GM23338 (cell line): ENCODE data around the gene TIMP3. TPM values are rescaled to one million over a fixed set of nuclear protein-coding genes. Genes with fewer than 3 reads are reported as not detected.
"Not testable (repeated sequence)": the region's sequence is repeated elsewhere in the genome, so short reads cannot be mapped to it uniquely, and the experiment has no call there.

Experiments
- ATAC-seq: fragments of 200-7000 bp; cut with Tn5 transposase; 3 replicates; pipeline ENCODE4 v1.9.1; 2020
- DNase-seq: peaks from one replicate; pipeline ENCODE4 v3.0.0-alpha.2; 2015; ENCODE audit warnings: low spot score
- H2AFZ ChIP-seq: fragments of 200-600 bp; sonication (generic); 2 replicates; pipeline ENCODE4 v1.8.0; 2016; ENCODE audit warnings: antibody characterized with exemption, mild to moderate bottlenecking, moderate library complexity
- H3F3A ChIP-seq: fragments of 200-600 bp; sonication (generic); replicated peaks from 2 replicates; pipeline ENCODE4 v1.8.0; 2017; ENCODE audit warnings: antibody characterized with exemption, mixed run types, low read depth
- H3K27ac ChIP-seq: fragments of 200-600 bp; sonication (generic); 2 replicates; pipeline ENCODE4 v1.6.1; 2016; ENCODE audit warnings: low read depth
- H3K27me3 ChIP-seq: fragments of 200-600 bp; sonication (generic); 2 replicates; pipeline ENCODE4 v1.8.0; 2016; ENCODE audit warnings: mild to moderate bottlenecking, mixed run types, moderate library complexity; ENCODE audit not compliant: insufficient read depth
- H3K36me3 ChIP-seq: fragments of 200-600 bp; sonication (generic); 2 replicates; pipeline ENCODE4 v1.8.0; 2016; ENCODE audit warnings: mild to moderate bottlenecking; ENCODE audit not compliant: insufficient read depth
- H3K4me1 ChIP-seq: fragments of 200-600 bp; sonication (generic); 2 replicates; pipeline ENCODE4 v1.8.0; 2016; ENCODE audit warnings: mild to moderate bottlenecking, moderate library complexity; ENCODE audit not compliant: insufficient read depth
- H3K4me2 ChIP-seq: fragments of 200-600 bp; sonication (generic); 2 replicates; pipeline ENCODE4 v1.7.1; 2017; ENCODE audit warnings: mixed run types
- H3K4me3 ChIP-seq: fragments of 200-600 bp; sonication (generic); 2 replicates; pipeline ENCODE4 v1.6.1; 2016; ENCODE audit warnings: mixed run types
- H3K79me2 ChIP-seq: fragments of 200-600 bp; sonication (generic); replicated peaks from 2 replicates; pipeline ENCODE4 v1.8.0; 2017; ENCODE audit warnings: mild to moderate bottlenecking; ENCODE audit not compliant: insufficient read depth
- H3K9me2 ChIP-seq: fragments of 200-600 bp; sonication (generic); 2 replicates; pipeline ENCODE4 v1.8.0; 2017; ENCODE audit not compliant: insufficient read depth
- H4K20me1 ChIP-seq: fragments of 200-600 bp; sonication (generic); replicated peaks from 2 replicates; pipeline ENCODE4 v1.8.0; 2017; ENCODE audit warnings: mild to moderate bottlenecking; ENCODE audit not compliant: insufficient read depth
- H3K27ac Mint-ChIP-seq: 2 replicates; pipeline ENCODE4 v1.8.0; 2020; ENCODE audit warnings: inconsistent platforms, mild to moderate bottlenecking, moderate library complexity, mixed read lengths
- H3K27me3 Mint-ChIP-seq: 3 replicates; pipeline ENCODE4 v1.8.0; 2022; ENCODE audit warnings: low read depth, mild to moderate bottlenecking, moderate library complexity, mixed read lengths, inconsistent platforms; ENCODE audit not compliant: insufficient read depth, poor library complexity
- H3K36me3 Mint-ChIP-seq: 3 replicates; pipeline ENCODE4 v1.8.0; 2021; ENCODE audit warnings: low read depth, mild to moderate bottlenecking, inconsistent platforms, moderate library complexity, mixed read lengths
- H3K4me1 Mint-ChIP-seq: 3 replicates; pipeline ENCODE4 v1.8.0; 2020; ENCODE audit warnings: mild to moderate bottlenecking, inconsistent platforms, mixed read lengths
- H3K4me3 Mint-ChIP-seq: 3 replicates; pipeline ENCODE4 v1.8.0; 2021; ENCODE audit warnings: moderate library complexity, mild to moderate bottlenecking, inconsistent platforms, mixed read lengths
- H3K9me3 Mint-ChIP-seq: 3 replicates; pipeline ENCODE4 v1.8.0; 2020; ENCODE audit warnings: moderate library complexity, mild to moderate bottlenecking, inconsistent platforms, mixed read lengths
- CREB1 ChIP-seq: fragments of 250-450 bp; sonication (Bioruptor Pico); IDR thresholded peaks from 2 replicates; pipeline ENCODE4 v1.5.0; 2020; ENCODE audit warnings: low read depth, mild to moderate bottlenecking, moderate library complexity
- EZH2 ChIP-seq: fragments of 200-600 bp; sonication (generic); IDR thresholded peaks from one replicate; pipeline ENCODE4 v1.8.0; 2017; ENCODE audit warnings: antibody characterized with exemption, mild to moderate bottlenecking, low read depth; ENCODE audit not compliant: unreplicated experiment
- EZH2phosphoT487 ChIP-seq: fragments of 200-600 bp; sonication (generic); IDR thresholded peaks from one replicate; pipeline ENCODE4 v1.8.1; 2018; ENCODE audit warnings: antibody characterized with exemption; ENCODE audit not compliant: unreplicated experiment
- JUNB ChIP-seq: IDR thresholded peaks from one replicate; pipeline ENCODE4 v1.6.1; 2016; ENCODE audit warnings: antibody characterized with exemption; ENCODE audit not compliant: unreplicated experiment
- NANOG ChIP-seq: IDR thresholded peaks from 2 replicates; pipeline ENCODE4 v1.6.1; 2016; ENCODE audit warnings: antibody characterized with exemption, borderline replicate concordance
- ZNF331 ChIP-seq: fragments of 250-450 bp; sonication (Bioruptor Pico); IDR thresholded peaks from 2 replicates; pipeline ENCODE4 v1.5.0; 2020; ENCODE audit warnings: low read depth, mild to moderate bottlenecking, moderate library complexity
- polyA plus RNA-seq: library from polyadenylated mRNA; unstranded; fragments of >200 nt; fragmentation: Nextera tagmentation; extraction: Ambion mirVana; gene quantifications from 2 replicates; pipeline ENCODE4 v1.2.1, GENCODE V29; 2016
- total RNA-seq: library from RNA; depleted of rRNA; stranded (reverse); fragments of >200 nt; shearing (Covaris generic); gene quantifications from 2 replicates; pipeline ENCODE4 v1.2.3, GENCODE V29; 2014
- TF ChIP-seq, protein P1 (sequence below): fragments of 250-450 bp; sonication (Bioruptor Pico); IDR thresholded peaks from 2 replicates; pipeline ENCODE4 v1.5.0; 2020; ENCODE audit warnings: mild to moderate bottlenecking, moderate library complexity

Gene TIMP3
- total and polyA plus RNA-seq, 2 experiments from 2014 or later = 1.4 to 4.3 TPM

DNA sequence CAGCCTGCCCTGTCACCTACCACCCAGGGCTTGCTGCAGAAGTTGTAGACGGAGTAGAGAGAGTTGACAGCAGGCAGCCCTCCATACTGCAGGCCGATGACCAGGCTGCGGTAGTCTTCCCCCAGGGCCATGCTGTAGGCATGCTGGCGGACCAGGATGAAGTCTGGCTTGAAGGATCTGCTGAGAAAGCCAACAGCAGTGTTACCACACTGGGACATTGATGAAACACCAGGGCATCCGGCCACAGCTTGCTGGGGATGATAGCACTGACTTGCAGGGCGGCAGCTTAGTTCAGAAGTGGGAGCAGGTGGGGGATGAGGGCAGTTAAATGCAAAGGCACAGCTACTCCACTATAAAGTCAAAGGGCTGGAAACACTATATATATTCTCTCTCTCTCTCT lies 67.4 kb downstream of the TIMP3 start:
- Histone ChIP-seq H3K4me2 (no peak overlapping the region), H3K27me3 (no peaks in the 10 kb centered on the region), H3K79me2 (no peaks in the 10 kb centered on the region), H3K27ac (no peak overlapping the region), H3K4me1 (no peaks in the 10 kb centered on the region), H3K36me3 (peaks cover 7% of the 10 kb centered on the region; the same call in 1 of the 2 replicates), H4K20me1 (no peaks in the 10 kb centered on the region; the same call in none of the 2 replicates), H3K9me2 (no peaks in the 10 kb centered on the region; the same call in 1 of the 2 replicates), H3F3A (no peaks in the 10 kb centered on the region), H3K4me3 (no peak overlapping the region), H2AFZ (no peak overlapping the region)
- Mint-ChIP-seq H3K4me1 (peaks cover 3% of the 10 kb centered on the region; the same call in 1 of the 3 replicates), H3K27me3 (no peaks in the 10 kb centered on the region), H3K4me3 (no peak overlapping the region), H3K27ac (no peak overlapping the region), H3K36me3 (peaks cover 6% of the 10 kb centered on the region; the same call in 1 of the 3 replicates), H3K9me3 (no peaks in the 10 kb centered on the region)
- ATAC-seq = no peak
- TF ChIP-seq EZH2 (no peak), ZNF331 (CRISPR knock-in tag) (no peak)
- DNase-seq = no peak

DNA sequence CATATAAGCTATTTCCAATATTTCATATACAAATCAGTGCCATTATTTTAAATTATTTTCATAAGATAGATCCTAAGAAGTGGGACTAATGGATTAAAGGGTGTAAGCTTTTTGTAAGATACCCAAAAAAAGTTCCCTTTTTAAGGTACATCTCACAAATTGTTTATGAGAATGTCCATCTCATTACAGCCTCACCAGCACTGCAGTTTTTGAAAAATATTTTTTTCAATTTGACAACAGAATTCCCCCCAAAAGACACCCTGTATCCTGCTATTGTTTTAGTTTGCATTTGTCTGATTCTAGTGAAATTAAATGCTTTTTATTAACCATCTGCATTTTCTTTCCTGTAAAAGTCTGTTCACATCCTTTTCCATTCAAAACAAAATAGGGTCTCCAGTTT lies 69.0 kb downstream of the TIMP3 start:
- Mint-ChIP-seq H3K36me3 (peaks cover 2% of the 10 kb centered on the region; the same call in 1 of the 3 replicates), H3K27ac (no peak overlapping the region), H3K9me3 (no peaks in the 10 kb centered on the region), H3K4me1 (no peaks in the 10 kb centered on the region), H3K27me3 (no peaks in the 10 kb centered on the region), H3K4me3 (no peak overlapping the region)
- H3K9me2 ChIP-seq = no peaks in the 10 kb centered on the region; the same call in 1 of the 2 replicates
- no peak overlapping the region for H2AFZ ChIP-seq
- H4K20me1 ChIP-seq = peaks cover 2% of the 10 kb centered on the region
- H3K27me3 ChIP-seq = no peaks in the 10 kb centered on the region
- TF ChIP-seq EZH2phosphoT487 = no peak
- TF ChIP-seq NANOG = no peak
- H3K4me3 ChIP-seq = no peak overlapping the region
- no peaks in the 10 kb centered on the region for H3K79me2 ChIP-seq
- no peaks in the 10 kb centered on the region for H3K36me3 ChIP-seq
- ATAC-seq (no peak), DNase-seq (no peak)
- H3K4me2 ChIP-seq = no peak overlapping the region
- no peak overlapping the region for H3K27ac ChIP-seq
- no peaks in the 10 kb centered on the region for H3F3A ChIP-seq
- no peaks in the 10 kb centered on the region for H3K4me1 ChIP-seq

DNA sequence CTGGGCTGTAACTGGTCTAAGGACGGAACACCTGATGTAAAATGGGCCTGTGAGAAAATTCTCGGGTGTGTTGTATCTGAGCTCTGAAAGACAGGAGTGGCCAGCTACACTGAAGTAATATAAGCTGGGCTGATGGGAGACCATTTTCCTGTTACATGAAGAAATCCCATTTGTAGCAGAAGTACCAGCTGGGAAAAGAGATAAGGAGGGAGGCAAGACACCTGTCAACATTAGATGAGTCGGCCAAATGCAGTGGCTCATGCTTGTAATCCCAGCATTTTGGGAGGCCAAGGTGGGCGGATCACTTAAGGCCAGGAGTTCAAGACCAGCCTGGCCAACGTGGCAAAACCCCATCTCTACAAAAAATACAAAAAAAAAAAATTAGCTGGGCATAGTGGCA lies 72.1 kb downstream of the TIMP3 start:
- ATAC-seq, H3K36me3 Mint-ChIP-seq, H3K27ac ChIP-seq, H3K4me1 ChIP-seq, H3K4me3 ChIP-seq, H3K4me2 ChIP-seq, H3K27ac Mint-ChIP-seq, H3K79me2 ChIP-seq, H3K9me3 Mint-ChIP-seq, H3K4me1 Mint-ChIP-seq, H3K9me2 ChIP-seq, H3K4me3 Mint-ChIP-seq, H3F3A ChIP-seq, H3K27me3 Mint-ChIP-seq, H3K36me3 ChIP-seq, H4K20me1 ChIP-seq, H2AFZ ChIP-seq, DNase-seq, H3K27me3 ChIP-seq: not testable (repeated sequence)

DNA sequence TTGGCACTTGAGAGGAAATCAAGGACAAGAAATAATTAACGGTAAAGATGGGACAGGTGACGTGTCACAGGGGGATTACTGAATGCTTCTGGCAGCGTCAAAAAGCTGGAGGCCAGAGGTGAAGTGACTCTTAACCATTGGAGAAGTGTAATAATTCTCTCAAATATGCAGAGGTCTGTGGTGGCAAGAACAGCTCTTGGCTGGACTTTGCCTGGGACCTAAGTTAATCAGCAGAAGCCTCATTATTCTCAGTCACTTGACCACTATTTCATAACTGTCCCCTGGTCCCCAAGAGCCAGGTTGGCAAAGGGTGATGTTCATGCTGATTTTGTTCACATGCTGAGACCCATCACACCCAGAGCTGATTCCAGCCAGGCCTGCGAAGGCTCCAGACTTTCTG lies 72.9 kb downstream of the TIMP3 start:
- no peak overlapping the region for H2AFZ ChIP-seq
- H3K4me1 ChIP-seq = no peaks in the 10 kb centered on the region
- no peak overlapping the region for H3K27ac ChIP-seq
- no peaks in the 10 kb centered on the region for H3F3A ChIP-seq
- H3K9me2 ChIP-seq = peaks cover 4% of the 10 kb centered on the region; the same call in 1 of the 2 replicates
- no peak overlapping the region for H3K27ac Mint-ChIP-seq
- peaks cover 3% of the 10 kb centered on the region for H4K20me1 ChIP-seq
- no peak overlapping the region for H3K4me2 ChIP-seq
- peaks cover 3% of the 10 kb centered on the region for H3K27me3 Mint-ChIP-seq
- H3K27me3 ChIP-seq = no peaks in the 10 kb centered on the region
- no peak for DNase-seq
- ATAC-seq = no peak
- H3K36me3 Mint-ChIP-seq = no peaks in the 10 kb centered on the region; the same call in 2 of the 3 replicates
- no peaks in the 10 kb centered on the region for H3K36me3 ChIP-seq
- no peaks in the 10 kb centered on the region for H3K4me1 Mint-ChIP-seq
- H3K4me3 Mint-ChIP-seq = no peak overlapping the region
- H3K9me3 Mint-ChIP-seq = no peaks in the 10 kb centered on the region
- H3K4me3 ChIP-seq = no peak overlapping the region
- H3K79me2 ChIP-seq = no peaks in the 10 kb centered on the region
- TF ChIP-seq CREB1 (CRISPR knock-in tag) = no peak
- TF ChIP-seq, protein P1, sequence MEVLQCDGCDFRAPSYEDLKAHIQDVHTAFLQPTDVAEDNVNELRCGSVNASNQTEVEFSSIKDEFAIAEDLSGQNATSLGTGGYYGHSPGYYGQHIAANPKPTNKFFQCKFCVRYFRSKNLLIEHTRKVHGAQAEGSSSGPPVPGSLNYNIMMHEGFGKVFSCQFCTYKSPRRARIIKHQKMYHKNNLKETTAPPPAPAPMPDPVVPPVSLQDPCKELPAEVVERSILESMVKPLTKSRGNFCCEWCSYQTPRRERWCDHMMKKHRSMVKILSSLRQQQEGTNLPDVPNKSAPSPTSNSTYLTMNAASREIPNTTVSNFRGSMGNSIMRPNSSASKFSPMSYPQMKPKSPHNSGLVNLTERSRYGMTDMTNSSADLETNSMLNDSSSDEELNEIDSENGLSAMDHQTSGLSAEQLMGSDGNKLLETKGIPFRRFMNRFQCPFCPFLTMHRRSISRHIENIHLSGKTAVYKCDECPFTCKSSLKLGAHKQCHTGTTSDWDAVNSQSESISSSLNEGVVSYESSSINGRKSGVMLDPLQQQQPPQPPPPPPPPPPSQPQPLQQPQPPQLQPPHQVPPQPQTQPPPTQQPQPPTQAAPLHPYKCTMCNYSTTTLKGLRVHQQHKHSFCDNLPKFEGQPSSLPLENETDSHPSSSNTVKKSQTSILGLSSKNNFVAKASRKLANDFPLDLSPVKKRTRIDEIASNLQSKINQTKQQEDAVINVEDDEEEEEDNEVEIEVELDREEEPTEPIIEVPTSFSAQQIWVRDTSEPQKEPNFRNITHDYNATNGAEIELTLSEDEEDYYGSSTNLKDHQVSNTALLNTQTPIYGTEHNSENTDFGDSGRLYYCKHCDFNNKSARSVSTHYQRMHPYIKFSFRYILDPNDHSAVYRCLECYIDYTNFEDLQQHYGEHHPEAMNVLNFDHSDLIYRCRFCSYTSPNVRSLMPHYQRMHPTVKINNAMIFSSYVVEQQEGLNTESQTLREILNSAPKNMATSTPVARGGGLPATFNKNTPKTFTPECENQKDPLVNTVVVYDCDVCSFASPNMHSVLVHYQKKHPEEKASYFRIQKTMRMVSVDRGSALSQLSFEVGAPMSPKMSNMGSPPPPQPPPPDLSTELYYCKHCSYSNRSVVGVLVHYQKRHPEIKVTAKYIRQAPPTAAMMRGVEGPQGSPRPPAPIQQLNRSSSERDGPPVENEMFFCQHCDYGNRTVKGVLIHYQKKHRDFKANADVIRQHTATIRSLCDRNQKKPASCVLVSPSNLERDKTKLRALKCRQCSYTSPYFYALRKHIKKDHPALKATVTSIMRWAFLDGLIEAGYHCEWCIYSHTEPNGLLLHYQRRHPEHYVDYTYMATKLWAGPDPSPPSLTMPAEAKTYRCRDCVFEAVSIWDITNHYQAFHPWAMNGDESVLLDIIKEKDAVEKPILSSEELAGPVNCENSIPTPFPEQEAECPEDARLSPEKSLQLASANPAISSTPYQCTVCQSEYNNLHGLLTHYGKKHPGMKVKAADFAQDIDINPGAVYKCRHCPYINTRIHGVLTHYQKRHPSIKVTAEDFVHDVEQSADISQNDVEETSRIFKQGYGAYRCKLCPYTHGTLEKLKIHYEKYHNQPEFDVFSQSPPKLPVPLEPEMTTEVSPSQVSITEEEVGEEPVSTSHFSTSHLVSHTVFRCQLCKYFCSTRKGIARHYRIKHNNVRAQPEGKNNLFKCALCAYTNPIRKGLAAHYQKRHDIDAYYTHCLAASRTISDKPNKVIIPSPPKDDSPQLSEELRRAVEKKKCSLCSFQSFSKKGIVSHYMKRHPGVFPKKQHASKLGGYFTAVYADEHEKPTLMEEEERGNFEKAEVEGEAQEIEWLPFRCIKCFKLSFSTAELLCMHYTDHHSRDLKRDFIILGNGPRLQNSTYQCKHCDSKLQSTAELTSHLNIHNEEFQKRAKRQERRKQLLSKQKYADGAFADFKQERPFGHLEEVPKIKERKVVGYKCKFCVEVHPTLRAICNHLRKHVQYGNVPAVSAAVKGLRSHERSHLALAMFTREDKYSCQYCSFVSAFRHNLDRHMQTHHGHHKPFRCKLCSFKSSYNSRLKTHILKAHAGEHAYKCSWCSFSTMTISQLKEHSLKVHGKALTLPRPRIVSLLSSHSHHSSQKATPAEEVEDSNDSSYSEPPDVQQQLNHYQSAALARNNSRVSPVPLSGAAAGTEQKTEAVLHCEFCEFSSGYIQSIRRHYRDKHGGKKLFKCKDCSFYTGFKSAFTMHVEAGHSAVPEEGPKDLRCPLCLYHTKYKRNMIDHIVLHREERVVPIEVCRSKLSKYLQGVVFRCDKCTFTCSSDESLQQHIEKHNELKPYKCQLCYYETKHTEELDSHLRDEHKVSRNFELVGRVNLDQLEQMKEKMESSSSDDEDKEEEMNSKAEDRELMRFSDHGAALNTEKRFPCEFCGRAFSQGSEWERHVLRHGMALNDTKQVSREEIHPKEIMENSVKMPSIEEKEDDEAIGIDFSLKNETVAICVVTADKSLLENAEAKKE = no peak
- TF ChIP-seq JUNB = no peak
- TF ChIP-seq NANOG = no peak
